Measurements from ENCODE around the gene SASH1. TPM values are rescaled to one million over a fixed set of nuclear protein-coding genes. Genes with fewer than 3 reads are reported as not detected.

The SASH1 gene
- total RNA-seq, 1 experiment from 2014 or later, result 6.1 TPM

- in situ Hi-C loops (cut with HindIII; ENCODE audit: low pct_unique_long_range_greater_than_20kb, low sequenced_read_pairs), result no loop called here
- no peak for DNase-seq (ENCODE audit: low read depth)
Observed at GRCh38 chr6:148538261-148539190, 195.9 kb downstream of the SASH1 start.

- in situ Hi-C loops (cut with HindIII; ENCODE audit: low pct_unique_long_range_greater_than_20kb, low sequenced_read_pairs), result no loop called here
Observed at GRCh38 chr6:148543540-148543939, 200.9 kb downstream of the SASH1 start.

GRCh38 chr6:148544421-148544820 lies 201.8 kb downstream of the SASH1 start:
- in situ Hi-C loops (cut with HindIII; ENCODE audit: low pct_unique_long_range_greater_than_20kb, low sequenced_read_pairs), result no loop called here
- DNase-seq (ENCODE audit: low read depth), result no peak

More at GRCh38 chr6:148543540-148543939, 200.9 kb downstream of the SASH1 start:
- DNase-seq (ENCODE audit: low read depth), result no peak

- in situ Hi-C loops (cut with HindIII; ENCODE audit: low pct_unique_long_range_greater_than_20kb, low sequenced_read_pairs), result no loop called here
- DNase-seq (ENCODE audit: low read depth), result no peak
Observed at GRCh38 chr6:148545901-148546300, 203.3 kb downstream of the SASH1 start.

- in situ Hi-C loops (cut with HindIII; ENCODE audit: low pct_unique_long_range_greater_than_20kb, low sequenced_read_pairs), result no loop called here
Observed at GRCh38 chr6:148547110-148547509, 204.5 kb downstream of the SASH1 start.

GRCh38 chr6:148548065-148548748 lies 205.6 kb downstream of the SASH1 start:
- in situ Hi-C loops (cut with HindIII; ENCODE audit: low pct_unique_long_range_greater_than_20kb, low sequenced_read_pairs), result no loop called here
- DNase-seq (ENCODE audit: low read depth), result no peak

More at GRCh38 chr6:148547110-148547509, 204.5 kb downstream of the SASH1 start:
- no peak for DNase-seq (ENCODE audit: low read depth)

GRCh38 chr6:148548749-148549140 lies 206.1 kb downstream of the SASH1 start:
- no peak for DNase-seq (ENCODE audit: low read depth)
- in situ Hi-C loops (cut with HindIII; ENCODE audit: low pct_unique_long_range_greater_than_20kb, low sequenced_read_pairs), result no loop called here

GRCh38 chr6:148550569-148550968 lies 207.9 kb downstream of the SASH1 start:
- DNase-seq (ENCODE audit: low read depth), result no peak
- in situ Hi-C loops (cut with HindIII; ENCODE audit: low pct_unique_long_range_greater_than_20kb, low sequenced_read_pairs), result no loop called here

- DNase-seq (ENCODE audit: low read depth), result no peak
- in situ Hi-C loops (cut with HindIII; ENCODE audit: low pct_unique_long_range_greater_than_20kb, low sequenced_read_pairs), result no loop called here
Observed at GRCh38 chr6:148551226-148551625, 208.6 kb downstream of the SASH1 start.

- in situ Hi-C loops (cut with HindIII; ENCODE audit: low pct_unique_long_range_greater_than_20kb, low sequenced_read_pairs), result no loop called here
- no peak for DNase-seq (ENCODE audit: low read depth)
Observed at GRCh38 chr6:148556410-148556809, 213.8 kb downstream of the SASH1 start.

GRCh38 chr6:148557796-148558321 lies 215.2 kb downstream of the SASH1 start:
- in situ Hi-C loops (cut with HindIII; ENCODE audit: low pct_unique_long_range_greater_than_20kb, low sequenced_read_pairs), result no loop called here
- DNase-seq (ENCODE audit: low read depth), result no peak

- in situ Hi-C loops (cut with HindIII; ENCODE audit: low pct_unique_long_range_greater_than_20kb, low sequenced_read_pairs), result no loop called here
- DNase-seq (ENCODE audit: low read depth), result peak; percentile 69
Observed at GRCh38 chr6:148559848-148560433, 217.3 kb downstream of the SASH1 start.

GRCh38 chr6:148561629-148562028 lies 219.0 kb downstream of the SASH1 start:
- DNase-seq (ENCODE audit: low read depth), result no peak
- in situ Hi-C loops (cut with HindIII; ENCODE audit: low pct_unique_long_range_greater_than_20kb, low sequenced_read_pairs), result no loop called here

- in situ Hi-C loops (cut with HindIII; ENCODE audit: low pct_unique_long_range_greater_than_20kb, low sequenced_read_pairs), result no loop called here
- no peak for DNase-seq (ENCODE audit: low read depth)
Observed at GRCh38 chr6:148563066-148563465, 220.4 kb downstream of the SASH1 start.

GRCh38 chr6:148564494-148565035 lies 221.9 kb downstream of the SASH1 start:
- in situ Hi-C loops (cut with HindIII; ENCODE audit: low pct_unique_long_range_greater_than_20kb, low sequenced_read_pairs), result no loop called here
- no peak for DNase-seq (ENCODE audit: low read depth)

- DNase-seq (ENCODE audit: low read depth), result no peak
- in situ Hi-C loops (cut with HindIII; ENCODE audit: low pct_unique_long_range_greater_than_20kb, low sequenced_read_pairs), result no loop called here
Observed at GRCh38 chr6:148565321-148565926, 222.8 kb downstream of the SASH1 start.

GRCh38 chr6:148565930-148566663 lies 223.5 kb downstream of the SASH1 start:
- peak; percentile 11 for DNase-seq (ENCODE audit: low read depth)
- in situ Hi-C loops (cut with HindIII; ENCODE audit: low pct_unique_long_range_greater_than_20kb, low sequenced_read_pairs), result no loop called here
